Measurements from ENCODE around the gene ATP8B4. TPM values are rescaled to one million over a fixed set of nuclear protein-coding genes. Genes with fewer than 3 reads are reported as not detected.

ATP8B4 gene
- polyA plus RNA-seq, 3 donors: 6.1 to 9.6 (median 6.8) TPM

- no peak overlapping the region for H3K4me3 ChIP-seq (replicated peaks in 1 of 3; ENCODE audit: low read depth in 2 of 3, low read length in 3 of 3)
- Mint-ChIP-seq H3K9me3 (peaks cover 0 to 7% (median 2%) of the 10 kb centered on the region in 7 donors), H3K4me1 (peaks cover 11% of the 10 kb centered on the region), H3K27me3 (ENCODE audit: low read depth in 3 of 3) (peaks cover 0 to 2% (median 0%) of the 10 kb centered on the region in 3 donors), H3K36me3 (no peaks in the 10 kb centered on the region), H3K4me3 (no peak overlapping the region), H3K27ac (no peak overlapping the region)
- TF ChIP-seq CTCF (IDR thresholded peaks at IDR 0.05): no peak
- no peaks in the 10 kb centered on the region for H3K79me2 ChIP-seq (ENCODE audit: insufficient read depth, low read length)
- DNase-seq: no peak
- H3K27ac ChIP-seq (ENCODE audit: low read depth in 1 of 2, low read length in 2 of 2): no peak overlapping the region
- peaks cover 10 to 13% of the 10 kb centered on the region in 2 donors for H3K4me1 ChIP-seq (ENCODE audit: control insufficient read depth in 1 of 2, insufficient read depth in 2 of 2, low read length in 2 of 2)
- intact Hi-C loops (cut with micrococcal nuclease): no loop called here
- 100% methylated on average over 1 of the region's 3 CpGs for WGBS (ENCODE audit: insufficient coverage)
- H3K9me3 ChIP-seq (replicated peaks in 1 of 2; ENCODE audit: control insufficient read depth in 1 of 2, insufficient read depth in 1 of 2, low read length in 2 of 2): no peaks in the 10 kb centered on the region
- no peak overlapping the region for H2AFZ ChIP-seq (ENCODE audit: insufficient read depth, low read depth, low read length, poor library complexity, severe bottlenecking)
- no peaks in the 10 kb centered on the region for H4K20me1 ChIP-seq (ENCODE audit: insufficient read depth, low read length)
- H3K27me3 ChIP-seq (ENCODE audit: control insufficient read depth in 2 of 2, insufficient read depth in 2 of 2, low read length in 2 of 2): no peaks in the 10 kb centered on the region
- no peak overlapping the region for H3K4me2 ChIP-seq (replicated peaks; ENCODE audit: extremely low read depth, low read length, poor library complexity, severe bottlenecking)
- H3K36me3 ChIP-seq (replicated peaks in 1 of 2; ENCODE audit: control insufficient read depth in 1 of 2, insufficient read depth in 2 of 2, low read length in 2 of 2): no peaks in the 10 kb centered on the region
- H3K9ac ChIP-seq (ENCODE audit: insufficient read depth, low read length, poor library complexity, severe bottlenecking): no peak overlapping the region
Measured at GRCh38 chr15:50150349-50150748, 31.3 kb upstream of the ATP8B4 start.

- no peaks in the 10 kb centered on the region for H3K9me3 ChIP-seq (replicated peaks in 1 of 2; ENCODE audit: control insufficient read depth in 1 of 2, insufficient read depth in 1 of 2, low read length in 2 of 2)
- no peak overlapping the region for H3K4me3 ChIP-seq (replicated peaks in 1 of 3; ENCODE audit: low read depth in 2 of 3, low read length in 3 of 3)
- 100% methylated on average over 1 of the region's 1 CpG for WGBS (ENCODE audit: insufficient coverage)
- no peak overlapping the region for H3K4me2 ChIP-seq (replicated peaks; ENCODE audit: extremely low read depth, low read length, poor library complexity, severe bottlenecking)
- no peaks in the 10 kb centered on the region for H3K79me2 ChIP-seq (ENCODE audit: insufficient read depth, low read length)
- no peak overlapping the region for H3K9ac ChIP-seq (ENCODE audit: insufficient read depth, low read length, poor library complexity, severe bottlenecking)
- Mint-ChIP-seq H3K27me3 (ENCODE audit: low read depth in 3 of 3) (peaks cover 0 to 2% (median 0%) of the 10 kb centered on the region in 3 donors), H3K9me3 (peaks cover 2 to 12% (median 3%) of the 10 kb centered on the region in 7 donors), H3K4me3 (no peak overlapping the region), H3K27ac (no peak overlapping the region), H3K36me3 (peaks cover 0 to 3% of the 10 kb centered on the region in 2 donors), H3K4me1 (peaks cover 17% of the 10 kb centered on the region)
- no peak overlapping the region for H2AFZ ChIP-seq (ENCODE audit: insufficient read depth, low read depth, low read length, poor library complexity, severe bottlenecking)
- no peaks in the 10 kb centered on the region for H3K27me3 ChIP-seq (ENCODE audit: control insufficient read depth in 2 of 2, insufficient read depth in 2 of 2, low read length in 2 of 2)
- TF ChIP-seq CTCF (IDR thresholded peaks at IDR 0.05): no peak
- H3K27ac ChIP-seq (ENCODE audit: low read depth in 1 of 2, low read length in 2 of 2): no peak overlapping the region
- no peaks in the 10 kb centered on the region for H3K36me3 ChIP-seq (replicated peaks in 1 of 2; ENCODE audit: control insufficient read depth in 1 of 2, insufficient read depth in 2 of 2, low read length in 2 of 2)
- intact Hi-C loops (cut with micrococcal nuclease): loop anchor here (10.0 kb wide), 2 partner anchors 274 to 914 kb away; no protein-coding TSS in a partner anchor
- no peaks in the 10 kb centered on the region for H4K20me1 ChIP-seq (ENCODE audit: insufficient read depth, low read length)
- peaks cover 11 to 16% of the 10 kb centered on the region in 2 donors for H3K4me1 ChIP-seq (ENCODE audit: control insufficient read depth in 1 of 2, insufficient read depth in 2 of 2, low read length in 2 of 2)
- no peak for DNase-seq
Measured at GRCh38 chr15:50149090-50149489, 30.1 kb upstream of the ATP8B4 start.

All from CD14-positive monocyte (primary cell).